ENCODE results near the gene CBFA2T2. TPM values are rescaled to one million over a fixed set of nuclear protein-coding genes. Genes with fewer than 3 reads are reported as not detected.

The CBFA2T2 gene
- total and polyA plus RNA-seq, 10 of the 15 experiments (the other 5 are each of a cell fraction or from before 2014, with no cell fraction given): 0.61 to 8.6 (median 5.5) TPM

DNA sequence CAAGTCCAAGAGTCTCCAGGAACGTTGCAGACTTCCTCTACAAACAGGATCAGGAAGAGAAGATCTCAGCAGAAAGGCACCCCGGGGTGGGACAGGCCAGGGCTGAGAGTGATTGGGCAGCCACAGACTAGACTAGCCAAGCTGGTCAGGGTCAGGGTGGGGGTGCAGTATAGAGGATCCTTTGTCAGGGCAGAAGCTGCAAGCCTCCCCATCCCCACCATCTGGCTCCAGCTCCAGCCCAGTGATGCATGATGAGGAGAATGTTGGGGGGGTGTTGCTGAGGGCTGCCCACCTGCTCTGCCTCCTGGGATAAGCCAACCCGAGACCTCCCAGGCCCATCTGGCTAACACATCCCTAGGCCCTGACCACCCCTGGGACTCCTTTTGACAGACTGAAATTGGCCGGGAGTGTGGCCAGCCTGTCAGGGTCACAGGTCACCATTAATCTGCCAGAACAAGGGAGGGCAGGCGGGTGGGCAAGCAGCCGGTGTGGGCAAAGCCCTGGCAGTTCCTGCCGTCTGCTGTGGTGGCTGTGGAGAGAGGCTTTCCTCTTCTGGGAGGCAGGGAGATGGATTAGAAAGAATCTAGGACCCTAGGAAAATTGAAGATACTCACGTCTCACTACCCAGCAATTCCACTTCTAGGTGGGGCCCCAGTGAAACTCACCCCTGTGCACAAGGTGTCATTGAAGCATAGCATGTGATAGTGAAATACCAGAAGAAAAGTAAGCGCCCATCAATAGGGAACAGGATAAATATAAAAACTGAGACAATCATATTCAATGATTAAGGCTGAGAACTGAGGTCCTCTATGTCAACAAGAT lies 24.2 kb upstream of the CBFA2T2 start:
- 0 out of 2 replicates have a peak, but pooled peaks cover 4% of the 10 kb centered on the region for H3K4me1 ChIP-seq (ENCODE audit: control insufficient read depth, insufficient read depth, low read length)
- ChIA-PET POLR2A (interaction anchor here (0.6 kb wide), 2 partner anchors 22 to 88 kb away, joined by 3 to 4 read pairs; no protein-coding TSS in a partner anchor), CTCF (interaction anchor here (0.9 to 1.3 kb wide), 3 partner anchors 10 to 202 kb away, joined by 3 read pairs; partner anchors contain the start of gene CBFA2T2), RAD21 (ENCODE audit: unreplicated experiment) (interaction anchor here (0.7 to 1.1 kb wide), 2 partner anchors 201 kb away, joined by 3 read pairs; partner anchors contain the start of gene ACTL10), SMC1A (ENCODE audit: uncharacterized antibody, unreplicated experiment) (interaction anchor here (0.6 kb wide), 1 partner anchor 142 kb away, joined by 4 read pairs; no protein-coding TSS in a partner anchor)
- intact Hi-C loops (cut with micrococcal nuclease; ENCODE audit: unreplicated experiment): no loop called here
- in situ Hi-C loops (cut with MboI): no loop called here
- no peak overlapping the region for H3K27ac ChIP-seq (ENCODE audit: control insufficient read depth, insufficient read depth)
- no TSS peak for BruUV-seq (replicated peaks)
- H3K79me2 ChIP-seq (ENCODE audit: control insufficient read depth, insufficient read depth, low read length): no peaks in the 10 kb centered on the region
- no peak overlapping the region for H2AFZ ChIP-seq (ENCODE audit: control insufficient read depth, low read depth, low read length)
- no peak overlapping the region for H3K4me3 ChIP-seq
- DNase-seq (ENCODE audit: low read depth, low spot score): no peak
- no peaks in the 10 kb centered on the region for H3K27me3 ChIP-seq (replicated peaks in 1 of 2; ENCODE audit: control insufficient read depth in 2 of 2, insufficient read depth in 2 of 2, low read length in 1 of 2)
- no peaks in the 10 kb centered on the region for H3K9me3 ChIP-seq (replicated peaks; ENCODE audit: control insufficient read depth, insufficient read depth, low read length)
- no peak for ATAC-seq
- FAIRE-seq: no peak
- H3K4me2 ChIP-seq (ENCODE audit: control insufficient read depth, insufficient read depth): no peak overlapping the region
- 36% methylated on average over 9 of the region's 9 CpGs for WGBS (ENCODE audit: insufficient coverage, insufficient replicate concordance, low lambda C conversion rate, missing lambda C conversion rate)
- TF ChIP-seq GABPA (IDR thresholded peaks at IDR 0.05; ENCODE audit: low read depth) (no peak), NR2C2 (IDR thresholded peaks at IDR 0.05; ENCODE audit: borderline replicate concordance, control insufficient read depth, insufficient read length, low read depth) (no peak), ZNF207 (IDR thresholded peaks at IDR 0.05; ENCODE audit: borderline replicate concordance) (no peak), ZNF384 (IDR thresholded peaks at IDR 0.05; ENCODE audit: borderline replicate concordance, low read depth, low read length) (no peak), POLR2AphosphoS5 (IDR thresholded peaks at IDR 0.05; ENCODE audit: low read length) (no peak), SPI1 (IDR thresholded peaks at IDR 0.05; ENCODE audit: borderline replicate concordance, insufficient read depth, low read depth, low read length) (no peak), SIN3A (IDR thresholded peaks at IDR 0.05; ENCODE audit: low read depth, low read length) (no peak), NFYA (IDR thresholded peaks at IDR 0.05; ENCODE audit: borderline replicate concordance, low read depth, low read length) (no peak), MTA3 (IDR thresholded peaks at IDR 0.05; ENCODE audit: borderline replicate concordance, low read length) (no peak), CBFB (IDR thresholded peaks at IDR 0.05; ENCODE audit: low read depth) (no peak), ZNF274 (IDR thresholded peaks at IDR 0.05; ENCODE audit: insufficient read depth, insufficient read length) (no peak)
- no peaks in the 10 kb centered on the region for H3K36me3 ChIP-seq (ENCODE audit: control insufficient read depth in 2 of 2, insufficient read depth in 2 of 2, low read length in 1 of 2)
- no peaks in the 10 kb centered on the region for H4K20me1 ChIP-seq (ENCODE audit: control insufficient read depth, insufficient read depth)
- H3K9ac ChIP-seq (ENCODE audit: control insufficient read depth, insufficient read depth, low read length): no peak overlapping the region
